GM18867 (cell line): ENCODE data around the gene PLCB4.
"Not testable (repeated sequence)": the region's sequence is repeated elsewhere in the genome, so short reads cannot be mapped to it uniquely, and the experiment has no call there.

Experiments
- ATAC-seq: cut with Tn5 transposase; IDR thresholded peaks from one replicate; pipeline ENCODE4 v1.9.1; 2021; ENCODE audit warnings: mild to moderate bottlenecking, moderate library complexity; ENCODE audit not compliant: unreplicated experiment

PLCB4 gene

DNA sequence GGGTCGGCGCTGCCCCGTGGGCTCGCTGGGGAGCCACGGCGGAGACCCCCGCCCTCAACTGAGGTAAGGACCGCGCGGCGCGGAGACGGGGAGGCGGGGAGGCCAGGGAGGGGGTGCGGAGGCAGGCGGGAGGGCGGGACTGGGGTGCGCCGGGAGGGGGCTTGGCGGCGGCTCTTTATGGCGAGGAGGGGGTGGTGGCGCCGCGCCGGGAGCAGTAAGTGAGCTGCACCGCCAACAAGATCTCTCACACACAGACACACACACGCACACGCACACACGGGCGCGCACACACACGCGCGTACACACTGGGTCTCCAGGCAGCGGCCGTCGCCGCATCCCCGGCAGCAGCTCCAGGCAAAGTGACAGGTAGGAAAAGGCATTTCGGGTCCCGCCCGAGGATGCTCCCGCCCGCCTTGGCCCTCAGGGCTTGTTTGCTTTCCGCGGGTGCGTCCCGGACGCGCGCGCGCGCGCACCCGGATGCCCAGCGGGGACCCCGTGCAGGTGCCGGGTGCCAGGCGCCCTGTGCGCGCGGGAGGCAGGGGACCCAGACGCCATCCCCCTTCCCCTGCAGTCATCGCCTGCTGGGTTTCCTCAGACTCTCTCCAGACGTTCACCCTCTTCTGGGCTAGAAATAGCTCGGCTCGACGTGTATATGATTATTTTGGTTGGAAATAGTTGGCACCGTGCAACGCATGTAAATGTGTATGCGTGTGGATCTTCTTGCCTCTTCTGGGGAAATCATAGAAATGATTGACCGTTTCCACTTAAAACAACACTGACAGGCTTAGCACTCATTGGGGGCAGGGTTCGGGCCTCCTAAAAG lies at the start of gene PLCB4:
Gene PLCB4 (plus strand): TSS at position 247 of the 823 bp plus-strand sequence. CDS start 238,728 bp downstream, outside the sequence.
- ATAC-seq, result no peak

DNA sequence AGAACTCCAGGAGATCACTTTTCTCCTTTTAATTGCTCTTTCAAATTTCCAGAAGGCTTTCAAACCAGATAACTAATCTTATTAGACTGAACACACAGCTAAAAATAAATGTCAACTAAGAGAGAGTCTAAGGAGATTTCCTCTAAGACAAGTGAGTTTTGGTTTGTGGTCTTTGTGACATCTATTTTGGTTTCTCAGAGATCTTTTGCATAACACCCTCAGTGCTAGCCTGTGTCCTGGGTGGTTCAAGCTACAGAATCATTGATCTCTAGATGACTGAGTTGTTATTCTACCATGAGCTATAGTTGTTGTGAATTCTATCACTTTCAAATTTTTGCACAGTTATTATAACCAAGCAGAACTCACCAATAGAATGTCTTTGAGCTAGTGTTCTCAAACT lies 49.1 kb upstream of the PLCB4 start:
- peak; percentile 73 for ATAC-seq

DNA sequence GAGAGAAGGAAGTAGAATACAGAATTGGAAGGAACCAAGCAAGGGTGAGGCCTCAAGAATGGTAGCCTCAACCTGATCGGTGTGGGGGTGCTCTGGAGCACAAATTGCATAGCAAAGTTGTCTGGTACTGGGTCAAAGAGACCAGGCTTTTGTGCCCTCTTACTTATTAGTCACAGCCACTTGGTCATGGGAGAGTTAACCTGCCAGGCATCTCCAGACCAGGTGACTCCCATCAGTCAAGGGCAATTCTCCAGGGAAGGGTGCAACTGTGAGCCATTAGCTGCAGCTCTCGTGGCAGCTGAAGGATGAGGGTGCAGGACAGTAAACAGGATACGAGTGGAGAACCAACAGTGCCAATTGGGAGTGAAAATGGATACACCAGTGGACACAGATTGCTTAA lies 47.7 kb upstream of the PLCB4 start:
- no peak for ATAC-seq

DNA sequence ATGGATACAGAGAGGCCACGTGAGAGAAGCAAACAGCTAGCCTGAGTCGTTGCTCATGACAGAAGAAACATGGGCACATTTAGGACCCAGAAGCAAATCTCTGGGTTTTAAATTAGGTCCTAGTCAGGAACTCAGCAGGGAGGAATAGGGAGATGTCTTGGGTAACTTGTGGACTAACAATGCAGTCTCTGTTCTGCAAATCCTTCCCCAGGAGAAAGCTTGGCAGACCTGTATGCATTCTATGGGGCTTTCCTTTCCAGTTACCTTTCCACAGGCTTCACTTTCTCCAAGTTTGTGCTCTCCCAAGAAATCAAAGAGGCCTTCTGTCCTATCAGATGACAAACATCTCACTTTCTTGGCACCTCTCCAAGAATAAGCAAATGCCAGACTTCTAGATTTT lies 47.2 kb upstream of the PLCB4 start:
- no peak for ATAC-seq

DNA sequence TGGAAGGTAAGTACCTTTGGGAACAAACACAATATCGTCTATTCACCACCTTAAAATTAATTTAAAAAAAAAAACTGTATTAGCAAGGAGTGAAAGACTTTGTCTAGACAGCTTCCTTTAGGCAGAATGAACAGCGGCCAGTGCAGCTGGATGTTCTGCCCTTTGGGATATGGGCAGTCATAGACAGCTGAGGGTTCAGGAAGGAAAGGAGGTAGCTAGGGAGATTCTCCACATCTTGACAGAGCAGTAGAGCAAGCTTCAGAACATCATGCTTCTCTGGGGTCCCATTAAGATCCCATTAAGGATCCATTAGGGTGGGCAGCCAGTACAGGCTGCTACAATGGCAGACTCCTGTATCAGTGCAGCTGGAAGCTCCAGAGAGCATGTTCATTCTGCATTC lies 46.5 kb upstream of the PLCB4 start:
- no peak for ATAC-seq

DNA sequence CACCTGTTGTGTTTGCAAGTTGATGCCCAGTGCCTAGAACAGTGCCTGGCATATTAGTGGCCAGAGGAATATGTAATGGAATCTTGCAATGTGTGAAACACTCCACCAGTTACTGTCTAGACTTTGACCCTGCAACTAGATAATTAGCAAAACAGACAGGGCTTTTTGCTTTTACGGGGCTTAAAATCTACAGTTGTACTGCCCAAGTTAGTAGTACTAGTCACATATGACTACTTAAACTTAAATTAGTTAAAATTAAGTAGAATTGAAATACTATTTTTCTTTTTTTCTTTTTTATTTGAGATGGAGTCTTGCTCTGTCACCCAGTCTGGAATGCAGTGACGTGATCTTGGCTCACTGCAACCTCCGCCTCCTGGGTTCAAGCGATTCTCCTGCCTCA lies 44.3 kb upstream of the PLCB4 start:
- ATAC-seq, result no peak

DNA sequence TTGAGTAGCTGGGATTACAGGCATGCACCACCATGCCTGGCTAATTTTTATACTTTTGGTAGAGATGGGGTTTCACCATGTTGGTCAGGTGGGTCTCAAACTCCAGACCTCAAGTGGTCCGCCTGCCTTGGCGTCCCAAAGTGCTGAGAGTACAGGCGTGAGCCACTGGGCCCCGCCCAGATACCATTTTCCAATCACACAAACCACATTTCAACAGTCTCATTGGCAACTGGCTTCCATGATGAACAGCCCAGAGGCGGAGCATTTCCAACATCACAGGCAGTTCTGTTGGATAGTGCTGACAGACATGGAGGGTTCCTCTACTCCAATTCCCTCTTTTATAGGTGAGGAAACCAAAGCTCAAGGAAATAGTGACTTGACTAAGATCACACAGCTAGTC lies 43.9 kb upstream of the PLCB4 start:
- ATAC-seq, result no peak

DNA sequence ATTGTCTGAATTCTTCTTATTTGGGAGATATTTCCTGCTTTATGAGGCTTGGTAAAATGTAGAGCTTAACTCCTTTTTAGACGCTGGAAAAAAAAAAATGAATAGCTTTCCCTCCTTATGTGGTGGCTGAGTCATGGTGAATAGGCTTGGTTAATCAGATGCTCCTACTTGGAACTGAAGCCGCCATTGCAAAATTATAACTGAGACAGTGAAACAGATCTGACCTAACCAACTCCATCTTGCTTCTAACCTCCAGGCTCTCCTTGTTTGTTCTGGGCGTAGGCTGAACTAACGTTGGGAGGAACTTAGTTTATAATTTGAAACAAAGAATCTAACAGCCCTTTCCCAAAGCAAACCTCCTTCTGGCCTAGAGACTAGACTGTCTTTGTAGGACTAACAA lies 43.2 kb upstream of the PLCB4 start:
- no peak for ATAC-seq

DNA sequence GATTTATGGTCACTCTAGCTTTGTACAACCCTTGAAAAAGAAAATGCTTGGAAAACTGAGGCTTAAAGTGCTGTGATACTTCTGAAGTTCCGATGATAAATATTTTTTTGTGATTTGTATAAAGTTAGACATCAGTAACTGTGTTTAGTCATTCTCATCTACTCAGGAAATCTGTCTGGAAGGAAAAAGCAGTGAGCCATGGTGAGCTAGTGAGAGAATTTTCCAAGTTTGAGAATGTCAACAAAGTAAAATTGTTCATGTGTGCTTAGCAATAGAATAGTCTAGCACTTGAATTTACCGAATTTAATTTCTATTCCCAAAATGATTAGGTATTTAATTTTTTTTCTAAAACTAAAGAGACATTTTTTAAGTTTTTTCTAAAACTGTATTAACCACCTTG lies 41.3 kb upstream of the PLCB4 start:
- no peak for ATAC-seq

DNA sequence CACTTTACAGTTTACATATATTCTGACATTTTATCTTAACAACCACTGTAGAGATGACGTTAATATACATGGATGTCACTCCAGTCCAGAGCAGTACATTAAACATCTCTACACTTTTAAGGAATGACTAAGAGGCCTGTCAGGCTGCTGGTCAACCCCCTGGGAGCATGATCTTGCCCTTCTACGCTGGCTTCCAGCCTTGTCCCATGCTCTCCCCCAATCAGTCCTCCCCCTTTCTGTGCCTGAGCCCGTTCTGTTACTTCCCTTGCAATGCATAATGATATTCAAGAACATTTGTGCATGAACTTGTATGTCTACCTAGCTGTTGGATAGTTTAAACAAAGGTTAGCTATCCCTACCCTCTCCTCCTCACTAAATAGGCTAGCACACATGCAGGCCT lies 40.5 kb upstream of the PLCB4 start:
- ATAC-seq, result no peak

DNA sequence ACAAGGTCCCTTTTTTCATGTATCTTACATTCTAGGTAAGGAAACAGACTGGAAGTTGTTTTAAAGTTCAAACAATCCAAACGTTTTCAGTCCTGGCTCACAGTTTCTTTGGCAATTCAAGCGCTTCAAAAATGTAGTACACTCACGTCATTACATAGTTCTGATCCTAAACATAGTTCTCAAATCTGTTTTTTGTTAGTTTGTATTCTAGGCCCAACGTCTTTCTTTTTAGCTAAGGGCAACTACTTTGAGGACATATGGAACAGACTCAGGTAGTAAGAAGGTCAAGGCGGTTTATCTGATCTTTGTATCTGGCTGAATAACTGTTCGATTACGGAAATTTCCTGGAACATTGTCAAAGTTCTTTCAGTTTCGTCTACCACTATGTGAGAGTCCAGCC lies 36.9 kb upstream of the PLCB4 start:
- no peak for ATAC-seq

DNA sequence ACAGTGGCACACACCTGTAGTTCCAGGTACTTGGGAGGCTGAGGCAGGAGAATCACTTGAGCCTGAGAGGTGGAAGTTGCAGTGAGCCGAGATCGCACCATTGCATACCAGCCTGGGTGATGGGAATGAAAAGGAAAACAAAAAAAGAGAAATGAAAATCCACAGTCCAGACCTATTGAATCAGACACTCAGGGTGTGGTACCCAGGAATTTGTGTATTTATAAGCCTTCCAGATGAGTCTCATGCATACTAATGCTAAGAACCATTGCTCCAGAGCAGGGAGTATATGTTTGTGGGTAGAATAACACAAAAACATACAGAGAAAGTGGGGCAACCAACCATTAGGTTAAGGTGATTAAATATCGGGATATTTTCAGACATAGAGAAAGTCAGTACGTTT lies 36.1 kb upstream of the PLCB4 start:
- ATAC-seq, result no peak

DNA sequence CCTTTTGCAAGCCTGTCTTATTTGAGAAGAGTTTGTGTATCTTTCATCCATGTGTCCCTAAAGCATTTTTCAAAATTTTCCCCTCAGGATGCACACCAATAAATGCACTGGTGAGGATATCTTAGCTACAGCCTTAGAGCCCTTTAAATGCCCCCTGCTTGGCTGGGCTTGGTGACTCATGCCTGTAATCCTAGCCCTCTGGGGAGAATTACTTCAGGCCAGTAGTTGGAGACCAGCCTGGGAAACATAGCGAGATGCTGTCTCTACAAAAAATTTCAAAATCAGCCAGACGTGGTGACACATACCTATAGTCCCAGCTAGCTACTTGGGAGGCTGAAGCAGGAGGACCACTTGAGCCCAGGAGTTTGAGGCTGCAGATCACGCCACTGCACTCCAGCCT lies 33.8 kb upstream of the PLCB4 start:
- ATAC-seq, result no peak

DNA sequence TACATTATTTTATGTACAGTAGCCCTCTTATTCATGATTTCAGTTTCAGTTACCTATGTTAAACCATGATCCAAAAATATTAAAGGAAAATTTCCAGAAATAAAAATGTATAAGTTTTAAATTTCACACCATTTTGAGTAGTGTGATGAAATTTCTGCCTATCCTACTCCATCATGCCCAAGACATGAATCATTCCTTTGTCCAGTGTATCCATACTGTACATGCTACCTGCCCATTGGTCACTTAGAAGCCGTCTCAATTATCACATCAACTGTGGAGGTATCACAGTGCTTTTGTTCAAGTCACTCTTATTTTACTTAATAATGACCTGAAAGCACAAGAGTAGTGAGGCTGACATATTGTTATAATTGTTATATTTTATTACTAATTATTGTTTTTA lies 32.3 kb upstream of the PLCB4 start:
- no peak for ATAC-seq

DNA sequence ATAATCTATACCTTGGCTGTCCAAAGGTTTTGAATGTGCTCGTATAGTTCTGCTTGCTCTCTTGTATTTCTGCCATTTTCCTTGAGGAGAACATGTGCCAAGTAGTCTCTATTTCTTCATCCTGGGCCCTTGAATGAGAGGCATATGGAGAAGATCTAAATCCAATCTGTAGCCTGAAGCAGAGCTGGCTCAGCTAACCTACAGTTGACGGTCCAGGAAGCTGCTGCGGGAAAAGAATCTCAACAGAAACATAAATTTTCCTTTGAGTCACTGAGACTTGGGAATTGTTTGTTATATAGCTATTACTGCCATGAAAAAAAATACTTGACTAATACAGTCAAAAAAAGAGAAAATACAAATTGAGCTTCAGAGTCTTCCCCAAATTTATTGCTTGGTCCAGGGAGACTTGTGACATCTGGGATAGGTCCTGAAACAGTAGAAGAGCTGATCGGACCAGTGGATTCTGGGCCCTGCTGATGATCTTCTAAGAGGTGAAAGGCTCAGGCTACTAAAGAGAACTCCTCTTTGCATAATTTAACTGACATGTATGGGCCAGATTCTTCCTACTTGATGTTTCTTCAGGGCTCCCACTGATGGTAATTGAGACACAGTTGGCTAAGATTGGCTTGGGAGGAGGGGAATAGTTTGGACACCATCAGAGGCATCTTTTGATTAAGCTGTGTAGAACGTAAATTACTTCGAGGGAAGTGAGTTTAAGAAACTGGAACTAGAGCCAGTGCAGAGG lies 29.9 kb upstream of the PLCB4 start:
- no peak for ATAC-seq

DNA sequence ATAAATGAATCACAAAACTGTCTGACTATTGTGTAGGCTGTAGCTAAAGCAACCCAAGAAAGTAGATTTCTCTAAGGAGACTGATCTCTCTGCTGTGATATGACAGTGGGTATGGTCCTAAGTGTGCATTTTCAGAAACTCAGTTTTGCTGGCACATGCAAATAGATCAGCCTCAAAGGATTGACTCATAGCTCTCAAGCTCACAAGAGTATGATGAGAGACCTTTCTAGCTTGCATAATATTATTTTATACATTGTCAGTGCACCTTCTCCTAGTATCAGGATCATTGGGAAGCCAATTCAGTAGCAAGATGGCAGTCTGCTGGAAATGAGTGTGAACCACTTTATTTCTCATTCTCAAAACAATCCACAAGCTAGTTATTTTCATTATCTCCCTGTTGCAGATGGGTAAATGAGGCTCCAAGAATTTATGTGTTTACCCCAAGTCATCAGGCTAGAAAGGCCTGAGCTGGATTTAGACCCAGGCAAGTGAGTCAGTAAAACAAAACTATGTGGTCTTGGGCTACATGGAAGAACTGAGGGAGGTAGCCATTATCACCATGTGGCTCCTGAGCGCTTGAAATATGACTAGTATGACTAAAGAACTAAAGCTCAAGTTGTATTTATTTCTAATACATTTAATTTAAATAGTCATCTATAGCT lies 27.9 kb upstream of the PLCB4 start:
- ATAC-seq, result no peak

DNA sequence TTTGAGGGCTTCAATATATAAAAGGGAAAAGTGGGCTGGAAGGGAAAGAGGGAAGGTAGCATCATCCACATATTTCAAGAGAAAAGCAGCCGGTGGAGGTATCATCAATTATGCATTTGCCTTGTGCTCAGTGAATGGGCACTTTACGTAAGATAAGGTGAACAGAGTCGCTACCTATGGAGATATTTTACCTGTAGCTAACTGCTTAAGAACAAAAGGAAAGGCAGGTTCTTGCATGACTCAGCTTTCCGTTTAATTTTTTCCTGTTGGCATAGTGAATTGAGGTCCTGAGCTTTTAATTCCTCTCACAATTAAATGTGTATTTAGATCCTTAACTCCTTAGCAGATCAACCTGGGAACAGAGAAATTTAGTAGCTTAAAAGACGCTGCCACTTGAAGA lies 25.5 kb upstream of the PLCB4 start:
- no peak for ATAC-seq

DNA sequence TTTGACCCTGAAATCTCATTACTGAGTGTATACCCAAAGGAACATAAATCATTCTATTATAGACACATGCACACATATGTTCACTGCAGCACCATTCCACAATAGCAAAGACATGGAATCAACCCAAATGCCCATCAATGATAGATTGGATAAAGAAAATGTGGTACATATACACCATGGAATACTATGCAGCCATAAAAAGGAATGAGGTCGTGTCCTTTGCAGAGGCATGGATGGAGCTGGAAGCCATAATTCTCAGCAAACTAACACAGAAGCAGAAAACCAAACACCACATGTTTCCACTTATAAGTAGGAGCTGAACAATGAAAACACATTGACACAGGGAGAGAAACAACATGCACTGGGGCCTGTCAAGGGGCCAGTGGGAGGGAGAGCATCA lies 21.0 kb upstream of the PLCB4 start:
- ATAC-seq, result not testable (repeated sequence)

DNA sequence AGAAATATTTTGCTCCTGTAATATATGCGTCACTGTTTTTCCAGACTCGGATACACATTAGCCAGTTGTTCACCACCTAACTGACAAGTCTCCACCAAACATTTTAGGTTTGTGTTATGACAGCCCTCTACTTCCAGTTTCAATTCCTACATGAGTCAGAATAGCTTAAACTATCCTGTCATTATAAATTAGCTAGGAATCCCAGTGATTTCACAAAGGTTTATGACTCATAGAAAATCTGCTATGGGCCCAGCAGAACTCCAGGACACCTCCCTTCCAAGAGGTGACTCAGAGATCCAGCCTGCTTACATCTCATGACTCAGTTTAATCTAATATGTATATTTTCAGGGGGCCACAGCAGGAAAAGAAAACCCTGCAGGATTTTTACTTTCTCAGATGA lies 17.4 kb upstream of the PLCB4 start:
- ATAC-seq, result no peak

DNA sequence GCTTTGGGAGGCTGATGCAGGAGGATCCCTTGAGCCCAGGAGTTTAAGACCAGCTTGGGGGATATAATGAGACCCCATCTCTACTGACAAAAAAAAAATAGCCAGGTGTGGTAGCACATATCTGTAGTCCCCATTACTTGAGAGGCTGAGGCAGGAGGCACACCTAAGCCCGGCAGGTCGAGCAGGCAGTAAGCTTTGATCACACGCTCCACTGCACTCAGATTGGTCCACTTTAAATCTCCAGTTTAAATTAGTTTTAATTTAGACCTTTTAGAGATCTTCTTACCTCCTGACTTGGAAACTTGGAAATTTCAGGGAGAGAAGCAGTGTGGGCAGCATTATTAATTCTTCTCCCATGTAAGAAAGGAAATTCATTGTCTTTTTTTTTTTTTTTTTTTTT lies 16.8 kb upstream of the PLCB4 start:
- no peak for ATAC-seq

DNA sequence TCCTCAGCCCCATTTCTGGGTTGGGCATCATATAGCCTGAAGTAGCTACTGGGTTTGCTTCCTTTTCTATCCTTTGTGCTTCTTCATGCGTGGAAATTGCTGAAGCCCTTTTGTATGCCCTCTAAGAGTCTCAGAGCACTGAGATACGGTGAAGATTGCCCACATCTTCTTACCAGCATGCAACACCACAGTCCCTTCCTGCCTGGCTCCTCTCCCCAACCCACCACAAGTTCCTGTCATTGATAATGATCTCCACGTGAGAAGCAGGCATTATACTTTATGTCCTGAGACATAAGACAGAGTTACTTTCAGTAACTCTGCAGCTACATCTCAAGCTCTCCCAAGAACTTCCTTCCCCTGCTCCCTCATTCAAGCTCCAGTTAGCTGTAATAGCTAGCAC lies 15.8 kb upstream of the PLCB4 start:
- no peak for ATAC-seq

DNA sequence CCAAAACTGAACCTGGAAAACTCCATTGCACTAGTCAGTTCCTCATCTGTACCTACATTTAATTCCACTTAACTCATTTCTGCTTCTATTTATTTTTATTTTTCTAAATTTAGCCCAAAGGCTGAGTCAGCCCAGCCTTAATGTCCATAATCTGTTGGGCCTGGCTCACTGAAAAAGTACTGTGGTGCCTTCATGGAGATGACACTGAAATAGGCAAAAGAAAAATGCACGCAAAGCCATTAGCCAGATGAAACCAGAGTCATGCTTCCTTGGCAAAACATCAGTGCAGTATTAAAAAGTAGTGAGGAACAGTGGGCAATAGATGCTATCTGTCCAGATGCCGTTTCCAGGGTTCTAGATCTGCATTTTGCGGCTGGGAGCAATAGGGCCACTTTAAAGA lies 14.7 kb upstream of the PLCB4 start:
- no peak for ATAC-seq
